SK-N-SH (cell line): ENCODE data around the gene AXL. TPM values are rescaled to one million over a fixed set of nuclear protein-coding genes. Genes with fewer than 3 reads are reported as not detected.

Experiments used
- CTCF ChIA-PET: fragments of 300-600, 350-600 bp; formaldehyde crosslinking; extraction: SDS; loops from one replicate; lab custom pipeline; 2021; lab: Yijun Ruan, JAX
- POLR2A ChIA-PET: fragments of 350-600 bp; sonication (Branson Sonifier 250); formaldehyde crosslinking; extraction: SDS; loops from one replicate; lab custom pipeline; 2020; ENCODE audit warnings: antibody characterized with exemption, inconsistent platforms; lab: Yijun Ruan, JAX
- DNase-seq: peaks from one replicate; pipeline ENCODE4 v3.0.0; 2012
- H2AFZ ChIP-seq: fragments of 200-600 bp; sonication (generic); 2 replicates; pipeline ENCODE4 v1.8.1; 2016; ENCODE audit warnings: antibody characterized with exemption, mild to moderate bottlenecking, low read depth
- H3F3A ChIP-seq: fragments of 200-600 bp; sonication (generic); replicated peaks from 2 replicates; pipeline ENCODE3; 2016; ENCODE audit warnings: antibody characterized with exemption, mild to moderate bottlenecking; ENCODE audit not compliant: insufficient read depth
- H3K27ac ChIP-seq, 2 experiments: fragments of 200-500 bp in 1 of 2; fragments of 200-600 bp in 1 of 2; sonication (Bioruptor generic) in 1 of 2; sonication (generic), shearing (Covaris generic) in 1 of 2; 2 replicates each; pipeline versions ENCODE4 v1.5.1 to v1.6.1; 2014 to 2016; ENCODE audit warnings: low read depth in 2 of 2, inconsistent platforms in 1 of 2, low read length in 1 of 2, mild to moderate bottlenecking in 1 of 2, mixed read lengths in 1 of 2
- H3K27me3 ChIP-seq: fragments of 200-600 bp; sonication (generic), shearing (Covaris generic); 2 replicates; pipeline ENCODE4 v1.6.1; 2016; ENCODE audit warnings: mixed run types; ENCODE audit not compliant: insufficient read depth
- H3K36me3 ChIP-seq, 2 experiments: fragments of 200-500 bp in 1 of 2; fragments of 200-600 bp in 1 of 2; sonication (Bioruptor generic) in 1 of 2; sonication (generic) in 1 of 2; replicated peaks in 1 of 2; 2 replicates each; pipeline versions ENCODE3 to v1.5.1; 2014 to 2016; ENCODE audit warnings: low read length in 1 of 2, mild to moderate bottlenecking in 1 of 2; ENCODE audit not compliant: insufficient read depth in 2 of 2, control insufficient read depth in 1 of 2
- H3K4me1 ChIP-seq, 2 experiments: fragments of 200-500 bp in 1 of 2; fragments of 200-600 bp in 1 of 2; sonication (Bioruptor generic) in 1 of 2; sonication (generic), shearing (Covaris generic) in 1 of 2; 2 replicates each; pipeline versions ENCODE4 v1.5.1 to v1.6.1; 2014 to 2016; ENCODE audit warnings: low read depth in 1 of 2, low read length in 1 of 2, mixed run types in 1 of 2; ENCODE audit not compliant: insufficient read depth in 2 of 2, control insufficient read depth in 1 of 2
- H3K4me2 ChIP-seq: fragments of 200-600 bp; sonication (generic), shearing (Covaris generic); 2 replicates; pipeline ENCODE4 v1.6.1; 2017; ENCODE audit warnings: mixed run types
- H3K4me3 ChIP-seq, 2 experiments: fragments of 200-500 bp in 1 of 2; fragments of 200-600 bp in 1 of 2; sonication (Bioruptor generic) in 1 of 2; sonication (generic), shearing (Covaris generic) in 1 of 2; 2 replicates each; pipeline versions ENCODE4 v1.5.1 to v1.8.1; 2014 to 2016; ENCODE audit warnings: low read depth in 2 of 2, inconsistent platforms in 1 of 2, low read length in 1 of 2, mild to moderate bottlenecking in 1 of 2, mixed read lengths in 1 of 2, moderate library complexity in 1 of 2
- H3K79me2 ChIP-seq: fragments of 200-600 bp; sonication (generic); 2 replicates; pipeline ENCODE4 v1.8.1; 2017; ENCODE audit warnings: mild to moderate bottlenecking; ENCODE audit not compliant: insufficient read depth
- H3K9ac ChIP-seq: fragments of 200-600 bp; sonication (generic); 2 replicates; pipeline ENCODE4 v1.6.1; 2017; ENCODE audit warnings: mixed run types
- H3K9me2 ChIP-seq: fragments of 200-600 bp; sonication (generic); 2 replicates; pipeline ENCODE4 v1.6.1; 2017; ENCODE audit warnings: mixed run types
- H3K9me3 ChIP-seq: fragments of 200-600 bp; sonication (generic); 2 replicates; pipeline ENCODE4 v1.6.1; 2017; ENCODE audit warnings: mixed run types, mild to moderate bottlenecking, moderate library complexity
- H4K20me1 ChIP-seq: fragments of 200-600 bp; sonication (generic); 2 replicates; pipeline ENCODE4 v1.6.1; 2017; ENCODE audit warnings: mild to moderate bottlenecking, mixed run types; ENCODE audit not compliant: insufficient read depth
- CHD2 ChIP-seq: fragments of 150-350 bp; IDR thresholded peaks from 2 replicates; pipeline ENCODE4 v1.6.1; 2018; ENCODE audit warnings: low read length; ENCODE audit not compliant: partially characterized antibody
- CTCF ChIP-seq: fragments of 200-600 bp; sonication (generic); IDR thresholded peaks from 2 replicates; pipeline ENCODE4 v1.6.1; 2017; ENCODE audit warnings: antibody characterized with exemption, mild to moderate bottlenecking, moderate library complexity
- EZH2phosphoT487 ChIP-seq: fragments of 200-600 bp; sonication (generic); IDR thresholded peaks from 2 replicates; pipeline ENCODE4 v1.6.1; 2017; ENCODE audit warnings: low read depth, mixed run types, mild to moderate bottlenecking, antibody characterized with exemption, moderate library complexity, borderline replicate concordance
- FOSL2 ChIP-seq: IDR thresholded peaks from 2 replicates; pipeline ENCODE4 v1.4.0; 2012; ENCODE audit warnings: low read depth, mild to moderate bottlenecking, moderate library complexity, borderline replicate concordance
- FOXJ3 ChIP-seq: sonication (generic); formaldehyde crosslinking; IDR thresholded peaks from 2 replicates; pipeline ENCODE4 v1.5.1; 2020; ENCODE audit warnings: mild to moderate bottlenecking, missing genetic modification reagents
- GATA2 ChIP-seq: sonication (generic); formaldehyde crosslinking; IDR thresholded peaks from 2 replicates; pipeline ENCODE4 v1.5.0; 2020; ENCODE audit warnings: mild to moderate bottlenecking, missing genetic modification reagents
- IRF3 ChIP-seq: fragments of 150-350 bp; IDR thresholded peaks from 2 replicates; pipeline ENCODE4 v1.6.1; 2016; ENCODE audit warnings: mild to moderate bottlenecking, low read depth, low read length
- MEF2A ChIP-seq: IDR thresholded peaks from 2 replicates; pipeline ENCODE4 v1.4.0; 2012; ENCODE audit warnings: low read depth, borderline replicate concordance
- MXI1 ChIP-seq: IDR thresholded peaks from 2 replicates; pipeline ENCODE4 v1.6.1; 2012; ENCODE audit warnings: mild to moderate bottlenecking, low read depth, low read length, improper control_type of control experiment
- RCOR1 ChIP-seq: fragments of 150-350 bp; IDR thresholded peaks from 2 replicates; pipeline ENCODE4 v1.6.1; 2017; ENCODE audit warnings: antibody characterized with exemption, low read length
- REST ChIP-seq: IDR thresholded peaks from 2 replicates; pipeline ENCODE4 v1.6.1; 2012; ENCODE audit warnings: mild to moderate bottlenecking, low read depth, low read length, moderate library complexity
- RXRA ChIP-seq: IDR thresholded peaks from 2 replicates; pipeline ENCODE4 v1.4.0; 2012; ENCODE audit warnings: low read depth, mild to moderate bottlenecking, borderline replicate concordance
- SMC3 ChIP-seq: IDR thresholded peaks from 2 replicates; pipeline ENCODE4 v1.6.1; 2012; ENCODE audit warnings: low read depth, low read length, improper control_type of control experiment
- TCF12 ChIP-seq: IDR thresholded peaks from 2 replicates; pipeline ENCODE4 v1.4.0; 2012
- ZBTB33 ChIP-seq: IDR thresholded peaks from 2 replicates; pipeline ENCODE4 v1.4.0; 2012; ENCODE audit warnings: low read depth, borderline replicate concordance
- WGBS: methylation state at CpG from one replicate; pipeline ENCODE4 v1.1.6; 2017; ENCODE audit warnings: low lambda C conversion rate; 5-methylcytosine and 5-hydroxymethylcytosine counted together
- polyA plus RNA-seq, 3 experiments: library from polyadenylated mRNA; depleted of rRNA; stranded (reverse); fragments of >200 nt; gene quantifications; 2 replicates each; pipeline ENCODE4 v1.2.3, GENCODE V29; 2012

The AXL gene
- polyA plus RNA-seq, 1 of the 3 experiments (the other 2 are of a cell fraction), result 82.6 TPM

- 0 out of 4 replicates have a peak overlapping the region, but pooled peaks of 1 of the 2 experiments have one; percentile 23 for H3K4me3 ChIP-seq
- peak overlapping the region; percentile 87 for H3K4me2 ChIP-seq
- H3K9me2 ChIP-seq, result no peaks in the 10 kb centered on the region
- H3K27me3 ChIP-seq, result no peaks in the 10 kb centered on the region
- peaks cover 0 to 39% of the 10 kb centered on the region in 2 experiments for H3K36me3 ChIP-seq
- peak overlapping the region; percentile 63; the same call in 1 of the 2 replicates for H3K9ac ChIP-seq
- H4K20me1 ChIP-seq, result no peaks in the 10 kb centered on the region
- TF ChIP-seq MEF2A (no peak), CHD2 (no peak), TCF12 (no peak), SMC3 (no peak), IRF3 (no peak)
- peaks cover 87% of the 10 kb centered on the region for H3K79me2 ChIP-seq
- H3K9me3 ChIP-seq, result no peaks in the 10 kb centered on the region
- H3K27ac ChIP-seq, result peak overlapping the region in 1 of 2 experiments; percentile 96; a peak in 2 of 4 replicates
- no peak overlapping the region for H2AFZ ChIP-seq
- POLR2A ChIA-PET, result no interaction called here
- peaks cover 0 to 30% of the 10 kb centered on the region in 2 experiments; a peak in 2 of 4 replicates for H3K4me1 ChIP-seq
- H3F3A ChIP-seq, result peaks cover 60% of the 10 kb centered on the region
- DNase-seq, result no peak
- 93% methylated on average over 7 of the region's 7 CpGs for WGBS
- CTCF ChIA-PET, result interaction anchor here (2.1 kb wide), 1 partner anchor 20 kb away, joined by 5 read pairs; no protein-coding TSS in a partner anchor
These were observed 5.6 kb downstream of the AXL start for GRCh38 chr19:41224632-41225031.

- peak overlapping the region; percentile 87 for H3K4me2 ChIP-seq
- H3F3A ChIP-seq, result peaks cover 60% of the 10 kb centered on the region
- peaks cover 0 to 39% of the 10 kb centered on the region in 2 experiments for H3K36me3 ChIP-seq
- no peaks in the 10 kb centered on the region for H3K27me3 ChIP-seq
- peak overlapping the region; percentile 41 to 96; a peak in 3 of 4 replicates for H3K27ac ChIP-seq
- 34% methylated on average over 28 of the region's 29 CpGs for WGBS
- H3K79me2 ChIP-seq, result peaks cover 87% of the 10 kb centered on the region
- H4K20me1 ChIP-seq, result no peaks in the 10 kb centered on the region
- DNase-seq, result peak; percentile 55
- POLR2A ChIA-PET, result no interaction called here
- H3K9ac ChIP-seq, result peak overlapping the region; percentile 63
- H3K4me3 ChIP-seq, result peak overlapping the region in 1 of 2 experiments; percentile 46; a peak in 3 of 4 replicates
- H3K4me1 ChIP-seq, result peaks cover 0 to 30% of the 10 kb centered on the region in 2 experiments; a peak in 2 of 4 replicates
- no peak overlapping the region for H2AFZ ChIP-seq
- H3K9me3 ChIP-seq, result no peaks in the 10 kb centered on the region
- CTCF ChIA-PET, result interaction anchor here (2.1 kb wide), 1 partner anchor 21 kb away, joined by 5 read pairs; no protein-coding TSS in a partner anchor
- H3K9me2 ChIP-seq, result no peaks in the 10 kb centered on the region
- TF ChIP-seq GATA2 (CRISPR knock-in tag) (no peak), FOSL2 (peak; percentile 97), FOXJ3 (no peak), RCOR1 (no peak), SMC3 (no peak), RXRA (no peak; the same call in 1 of the 2 replicates), REST (peak; percentile 58), ZBTB33 (0 out of 2 replicates have a peak, but pooled peaks have one; percentile 52), EZH2phosphoT487 (no peak), CTCF (no peak), MXI1 (no peak)
These were observed 6.4 kb downstream of the AXL start for GRCh38 chr19:41225238-41226052.
